Peyer's patch (tissue), 4 donors: ENCODE measurements around the gene RHBDL3.

Experiments
- POLR2A ChIP-seq, 2 donors: fragments of 450-650 bp; IDR thresholded peaks; one replicate each; pipeline ENCODE4 v1.5.1; 2017; ENCODE audit warnings: antibody characterized with exemption in 2 of 2, mild to moderate bottlenecking in 2 of 2, moderate library complexity in 2 of 2
- TF ChIP-seq, protein P1 (sequence below), 6 experiments: fragments of 450-650 bp in 4 of 6; fragments of 200-600 bp in 2 of 6; sonication (generic) in 1 of 6; IDR thresholded peaks; one replicate each; pipeline ENCODE4 v1.5.1; 2017 to 2019; ENCODE audit warnings: antibody characterized with exemption in 6 of 6, mild to moderate bottlenecking in 3 of 6, moderate library complexity in 1 of 6

DNA sequence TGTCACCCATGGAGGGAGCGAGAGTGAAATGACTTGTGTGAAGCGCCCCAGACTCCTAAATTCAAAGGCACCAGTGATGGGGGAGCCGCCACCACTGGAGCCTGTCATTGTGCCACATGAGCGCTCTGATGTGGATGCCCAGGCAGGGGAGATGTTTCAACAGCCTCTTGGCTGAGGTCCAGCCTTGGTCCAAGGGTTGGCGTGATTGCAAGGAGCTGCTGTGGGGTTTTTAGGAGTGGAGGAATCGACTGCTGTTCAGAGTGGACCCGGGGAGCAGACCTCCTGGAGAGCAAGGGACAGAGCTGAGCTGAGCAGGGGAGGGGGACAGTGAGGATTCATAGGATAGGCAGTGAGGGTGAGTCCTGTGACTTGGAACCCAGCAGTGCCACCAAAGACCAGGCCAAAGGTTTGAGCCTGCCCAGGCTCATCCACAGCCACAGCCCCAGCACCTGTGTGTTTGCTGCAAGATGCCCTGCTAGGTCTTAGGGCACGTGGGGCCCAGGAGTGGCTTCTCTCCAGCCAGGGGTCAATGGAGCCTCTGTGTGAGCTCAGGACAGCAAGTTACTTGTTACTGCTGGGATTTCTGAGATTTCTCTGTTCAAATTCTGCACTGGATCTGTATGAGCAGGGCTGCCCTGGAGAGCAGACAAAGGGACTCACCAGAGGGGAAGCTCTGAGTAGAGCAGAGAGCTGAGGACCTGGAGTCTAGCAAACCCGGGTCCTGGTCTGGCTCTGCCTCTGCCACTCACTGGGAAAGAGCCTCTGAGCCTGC is 20.3 kb downstream of the RHBDL3 start:
- TF ChIP-seq, protein P1, sequence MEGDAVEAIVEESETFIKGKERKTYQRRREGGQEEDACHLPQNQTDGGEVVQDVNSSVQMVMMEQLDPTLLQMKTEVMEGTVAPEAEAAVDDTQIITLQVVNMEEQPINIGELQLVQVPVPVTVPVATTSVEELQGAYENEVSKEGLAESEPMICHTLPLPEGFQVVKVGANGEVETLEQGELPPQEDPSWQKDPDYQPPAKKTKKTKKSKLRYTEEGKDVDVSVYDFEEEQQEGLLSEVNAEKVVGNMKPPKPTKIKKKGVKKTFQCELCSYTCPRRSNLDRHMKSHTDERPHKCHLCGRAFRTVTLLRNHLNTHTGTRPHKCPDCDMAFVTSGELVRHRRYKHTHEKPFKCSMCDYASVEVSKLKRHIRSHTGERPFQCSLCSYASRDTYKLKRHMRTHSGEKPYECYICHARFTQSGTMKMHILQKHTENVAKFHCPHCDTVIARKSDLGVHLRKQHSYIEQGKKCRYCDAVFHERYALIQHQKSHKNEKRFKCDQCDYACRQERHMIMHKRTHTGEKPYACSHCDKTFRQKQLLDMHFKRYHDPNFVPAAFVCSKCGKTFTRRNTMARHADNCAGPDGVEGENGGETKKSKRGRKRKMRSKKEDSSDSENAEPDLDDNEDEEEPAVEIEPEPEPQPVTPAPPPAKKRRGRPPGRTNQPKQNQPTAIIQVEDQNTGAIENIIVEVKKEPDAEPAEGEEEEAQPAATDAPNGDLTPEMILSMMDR (IDR thresholded peaks at IDR 0.05): no peak
- TF ChIP-seq POLR2A (IDR thresholded peaks at IDR 0.05): no peak
